T1000 (cell line): ENCODE measurements around the gene TNFSF8.

ENCODE experiments used
- DNase-seq: peaks from one replicate; lab custom pipeline; 2025; ENCODE audit warnings: mixed read lengths; lab: John Stamatoyannopoulos, UW

The TNFSF8 gene

GRCh38 chr9:114869845-114870244 lies 60.5 kb downstream of the TNFSF8 start:
- no peak for DNase-seq

DNA sequence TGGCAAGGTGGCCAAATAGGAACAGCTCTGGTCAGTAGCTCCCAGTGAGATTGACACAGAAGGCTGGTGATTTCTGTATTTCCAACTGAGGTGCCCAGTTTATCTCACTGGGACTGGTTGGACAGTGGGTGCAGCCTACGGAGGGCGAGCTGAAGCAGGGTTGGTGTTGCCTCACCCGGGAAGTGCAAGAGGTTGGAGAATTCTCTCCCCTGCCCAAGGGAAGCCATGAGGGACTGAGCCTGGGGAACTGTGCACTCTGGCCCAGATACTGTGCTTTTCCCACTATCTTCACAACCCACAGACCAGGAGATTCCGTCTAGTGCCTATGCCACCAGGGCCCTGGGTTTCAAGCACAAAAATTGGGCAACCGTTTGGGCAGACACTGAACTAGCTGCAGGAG lies 61.0 kb downstream of the TNFSF8 start:
- DNase-seq = no peak

DNA sequence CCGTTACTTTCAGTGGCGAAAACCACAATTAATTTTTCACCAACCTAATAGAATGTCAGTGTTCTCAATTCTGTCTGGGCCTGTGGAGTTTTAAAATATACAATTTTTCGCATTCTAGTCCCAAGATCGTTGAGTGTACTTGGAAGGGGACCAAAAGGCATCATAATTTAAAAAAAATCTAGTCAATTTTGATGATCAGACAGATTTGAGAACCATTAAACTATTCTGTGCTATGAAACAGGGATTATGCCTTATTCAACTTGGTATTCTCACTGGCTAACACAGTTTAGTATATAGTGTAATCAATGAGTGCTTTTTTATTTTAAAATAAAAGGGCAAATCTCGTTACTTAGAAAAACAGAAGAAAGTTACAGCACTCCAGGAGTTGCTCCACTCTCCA lies 63.1 kb downstream of the TNFSF8 start:
- DNase-seq = no peak

GRCh38 chr9:114864471-114864870 lies 65.9 kb downstream of the TNFSF8 start:
- no peak for DNase-seq

DNA sequence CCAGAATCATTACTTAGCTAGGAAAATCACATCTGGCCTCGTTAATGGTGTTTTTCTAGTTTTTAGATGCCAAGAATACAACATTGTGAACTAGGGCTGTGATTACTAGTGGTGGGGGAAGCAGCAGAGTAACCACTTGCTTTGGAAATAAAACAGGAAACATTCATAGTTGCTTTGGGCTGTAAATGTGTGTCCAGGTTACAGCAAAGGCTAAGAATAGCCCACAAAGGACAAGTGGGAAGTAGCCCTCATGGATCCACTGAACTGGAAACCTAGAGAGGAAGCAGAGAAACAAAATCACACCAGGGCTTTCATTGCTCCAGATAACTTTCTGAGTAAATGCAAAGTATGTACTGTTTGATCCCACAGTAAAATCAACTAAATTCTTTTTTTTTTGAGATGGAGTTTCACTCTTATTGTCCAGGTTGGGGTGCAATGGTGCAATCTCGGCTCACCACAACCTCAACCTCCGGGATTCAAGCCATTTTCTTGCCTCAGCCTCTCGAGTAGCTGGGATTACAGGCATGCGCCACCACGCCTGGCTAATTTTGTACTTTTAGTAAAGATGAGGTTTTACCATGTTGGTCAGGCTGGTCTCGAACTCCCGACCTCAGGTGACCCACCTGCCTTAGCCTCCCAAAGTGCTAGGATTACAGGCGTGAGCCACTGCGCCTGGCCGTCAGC lies 68.3 kb downstream of the TNFSF8 start:
- DNase-seq = no peak

DNA sequence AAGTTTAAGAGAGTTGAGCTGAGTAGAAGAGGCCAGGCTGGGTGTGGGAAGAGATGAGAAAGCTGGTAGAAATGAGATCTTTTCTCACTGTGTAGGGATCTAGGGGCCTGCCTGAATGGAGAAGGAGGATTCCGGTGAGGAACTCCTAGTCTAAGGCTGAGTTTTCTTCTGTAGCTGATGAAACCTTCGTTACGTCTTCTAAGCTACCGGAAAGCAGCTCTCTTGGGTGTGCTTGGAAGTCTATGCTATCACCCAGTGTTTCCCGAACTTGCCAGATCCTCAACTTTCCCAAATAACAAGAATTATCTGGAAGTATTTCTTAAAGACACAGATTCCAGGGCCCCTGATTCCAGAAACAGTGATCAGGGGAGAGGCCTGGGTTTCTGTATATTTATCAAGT lies 69.1 kb downstream of the TNFSF8 start:
- DNase-seq = no peak

DNA sequence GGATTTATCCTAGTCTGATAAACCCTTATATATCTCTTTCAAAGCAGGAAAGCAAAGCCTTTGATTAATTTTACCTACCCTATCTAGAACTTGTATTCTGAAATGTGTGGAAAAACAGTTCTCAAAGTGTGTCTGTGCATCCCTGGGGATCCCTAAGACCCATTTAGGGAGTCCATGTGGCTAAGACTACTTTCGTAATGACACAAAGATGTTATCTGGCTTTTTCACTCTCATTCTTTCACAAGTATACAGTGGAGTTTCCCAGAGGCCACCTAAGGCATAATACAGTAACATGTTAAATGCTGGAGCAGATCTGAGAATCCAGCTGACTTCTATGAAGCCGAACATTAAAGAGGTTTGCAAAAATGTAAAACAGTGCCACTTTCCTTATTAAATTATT lies 70.2 kb downstream of the TNFSF8 start:
- no peak for DNase-seq

- DNase-seq = no peak
Observed at GRCh38 chr9:114856942-114857315, 73.5 kb downstream of the TNFSF8 start.

DNA sequence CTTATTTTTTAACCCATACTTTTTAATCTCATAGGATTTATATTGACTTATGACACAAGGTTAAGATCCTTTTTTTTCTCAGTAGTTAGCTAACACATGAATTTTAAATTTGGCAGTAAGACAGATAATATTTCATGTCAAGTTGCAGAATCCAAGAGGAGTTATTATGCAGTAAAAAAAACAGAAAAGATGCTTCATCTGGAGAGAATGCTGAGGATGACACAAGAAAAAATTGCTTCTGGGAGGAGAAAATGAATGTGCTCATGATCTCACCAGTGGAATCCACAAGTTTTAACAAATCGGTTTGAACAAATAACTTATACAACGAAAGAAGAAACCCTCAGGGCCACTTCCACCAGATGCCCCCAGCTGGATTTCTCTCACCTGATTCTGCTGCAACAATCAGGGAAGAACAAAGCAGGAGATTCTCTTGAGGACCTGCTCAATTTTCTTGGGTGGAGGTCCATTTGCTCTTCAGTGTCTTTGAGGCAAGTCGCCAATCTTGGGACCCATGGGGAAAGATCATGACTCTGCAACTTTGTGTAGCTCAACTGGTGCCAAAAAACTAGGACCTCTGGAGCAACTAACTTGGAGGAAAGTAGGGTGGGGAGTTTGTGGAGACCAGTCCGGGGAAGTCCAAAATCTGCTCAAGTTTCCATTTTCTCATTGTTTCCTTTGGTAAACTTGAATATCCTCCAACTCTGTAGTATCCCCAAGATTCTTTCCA lies 74.0 kb downstream of the TNFSF8 start:
- DNase-seq = no peak

DNA sequence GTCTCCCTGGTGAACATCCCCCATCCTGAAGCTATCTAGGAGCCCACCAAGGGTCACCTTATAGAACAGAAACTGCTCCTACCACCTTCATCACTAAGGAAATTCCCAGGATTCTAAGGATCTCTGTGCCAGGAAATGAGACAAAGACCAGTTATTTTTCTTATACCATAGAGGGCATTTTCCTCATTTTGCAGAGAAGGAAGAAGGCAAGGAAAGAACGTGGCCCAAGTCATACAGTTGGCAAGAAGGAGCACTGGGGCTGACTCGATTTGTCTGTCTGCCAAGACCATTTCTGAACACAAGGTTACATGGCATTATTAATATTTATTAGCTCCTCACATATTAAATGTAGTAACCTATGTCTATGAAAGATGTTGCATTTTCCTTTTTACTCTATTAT lies 74.9 kb downstream of the TNFSF8 start:
- no peak for DNase-seq

DNA sequence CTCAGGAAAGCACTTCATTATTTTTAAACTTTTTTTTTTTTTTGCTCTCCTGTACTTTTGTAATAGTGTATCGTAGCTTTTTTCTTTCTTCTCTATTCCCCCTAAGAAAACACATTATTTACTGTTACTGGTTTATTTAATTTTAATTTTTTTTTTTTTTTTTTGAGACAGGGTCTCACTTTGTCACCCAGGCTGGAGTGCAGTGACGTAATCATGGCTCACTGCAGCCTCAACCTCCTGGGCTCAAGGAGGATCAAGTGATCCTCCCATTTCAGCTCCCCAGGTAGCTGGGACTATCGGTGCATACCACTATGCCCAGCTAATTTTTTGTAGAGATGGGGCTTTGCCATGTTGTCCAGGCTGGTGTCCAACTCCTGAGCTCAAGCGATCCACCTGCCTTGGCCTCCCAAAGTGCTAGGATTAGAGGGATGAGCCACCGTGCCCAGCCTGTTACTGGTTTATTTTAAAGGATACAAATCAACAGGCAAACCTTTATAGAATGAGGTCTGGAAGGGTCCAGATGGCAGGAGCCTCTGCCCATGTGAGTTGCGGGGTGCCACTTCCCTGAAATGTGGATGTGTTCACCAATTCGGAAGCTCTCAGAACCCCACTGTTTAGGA lies 75.5 kb downstream of the TNFSF8 start:
- DNase-seq = no peak

DNA sequence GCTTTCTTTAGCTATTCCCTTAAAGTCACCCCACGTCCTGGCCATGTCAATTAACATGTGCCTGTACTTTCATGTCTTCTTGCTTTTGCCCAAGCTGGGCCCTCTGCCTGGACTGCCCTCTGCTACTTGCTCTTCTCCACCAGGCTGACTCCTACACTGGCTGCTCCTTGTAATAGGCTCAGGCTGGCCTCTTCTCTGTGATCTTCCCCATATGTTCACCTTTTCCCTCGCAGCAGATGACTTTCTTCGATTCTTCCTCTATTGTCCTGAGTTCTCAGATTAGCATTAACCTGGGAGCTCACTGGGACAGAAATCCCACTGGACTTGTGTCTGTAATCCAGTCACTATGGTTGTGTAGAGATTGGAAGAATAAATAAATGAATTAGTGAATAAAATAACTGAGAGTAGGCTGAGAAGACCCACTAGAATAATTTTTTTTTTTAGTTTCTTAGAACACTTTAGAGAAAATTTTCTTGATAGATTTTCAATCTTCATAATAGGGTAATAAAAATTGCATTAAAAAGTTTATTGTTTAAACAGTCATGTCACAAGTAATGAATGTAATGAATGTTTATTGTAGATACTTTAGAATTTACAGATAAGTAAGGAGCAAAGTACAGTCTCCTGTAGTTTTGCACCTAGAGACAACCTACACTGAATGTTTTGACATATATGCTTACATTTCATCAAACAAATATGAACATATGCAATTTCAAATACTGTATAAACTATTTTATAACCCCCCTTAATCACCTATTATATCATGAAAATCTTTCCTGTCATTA lies 77.1 kb downstream of the TNFSF8 start:
- no peak for DNase-seq

DNA sequence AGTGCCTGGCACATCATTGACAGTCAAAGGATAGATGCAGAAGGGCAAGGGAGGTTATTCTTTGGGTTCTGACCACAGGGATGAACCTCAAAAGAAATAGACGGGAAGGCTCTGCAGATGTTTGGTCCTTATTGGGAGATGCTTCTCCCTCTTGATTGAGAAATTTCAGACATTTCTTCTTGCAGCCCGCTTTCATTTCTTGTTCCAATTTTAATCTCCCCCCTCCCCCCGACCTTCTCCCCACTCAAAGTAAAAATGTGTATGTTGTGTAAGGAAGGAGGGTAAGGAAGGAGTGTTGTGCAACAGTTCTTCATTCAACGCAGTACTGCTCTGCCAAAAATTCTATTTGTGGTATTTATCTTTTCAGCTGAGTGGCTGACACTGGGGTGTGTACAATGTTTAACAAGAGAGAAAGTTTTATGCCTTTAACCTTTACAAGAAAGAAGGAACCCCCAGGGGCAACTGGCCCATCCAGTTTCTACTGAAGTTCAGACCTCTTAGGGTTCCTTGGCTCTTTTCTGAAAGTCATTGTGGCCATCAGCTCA lies 78.3 kb downstream of the TNFSF8 start:
- DNase-seq = no peak

GRCh38 chr9:114851306-114851705 lies 79.1 kb downstream of the TNFSF8 start:
- DNase-seq = no peak
